Dendritic cell treated with granulocyte-macrophage colony-stimulating factor and Interleukin-4, amounts not matched to agents 40 ng/mL and 50 ng/mL, for 4 days (primary cell): Measurements from ENCODE around the gene CENPN.

Experiments used
- H3K27ac Mint-ChIP-seq: one replicate; pipeline ENCODE4 v1.8.0; 2022; ENCODE audit warnings: mild to moderate bottlenecking, mixed read lengths
- H3K27me3 Mint-ChIP-seq: one replicate; pipeline ENCODE4 v1.8.0; 2022; ENCODE audit warnings: mild to moderate bottlenecking, mixed read lengths
- H3K36me3 Mint-ChIP-seq: one replicate; pipeline ENCODE4 v1.8.0; 2022; ENCODE audit warnings: low read depth, mixed read lengths
- H3K4me1 Mint-ChIP-seq: one replicate; pipeline ENCODE4 v1.8.0; 2022; ENCODE audit warnings: low read depth, mixed read lengths
- H3K4me3 Mint-ChIP-seq: one replicate; pipeline ENCODE4 v1.8.0; 2022; ENCODE audit warnings: mild to moderate bottlenecking, moderate library complexity, mixed read lengths
- H3K9me3 Mint-ChIP-seq: one replicate; pipeline ENCODE4 v1.8.0; 2022; ENCODE audit warnings: mixed read lengths
- intact Hi-C: fragments of 100-400 bp; cut with micrococcal nuclease; formaldehyde crosslinking; loops from one replicate; pipeline ENCODE4 v1.15.0; 2022

The CENPN gene

GRCh38 chr16:81061871-81062608 is 55.0 kb downstream of the CENPN start:
- H3K27ac Mint-ChIP-seq = no peak overlapping the region
- H3K36me3 Mint-ChIP-seq = no peaks in the 10 kb centered on the region
- no peaks in the 10 kb centered on the region for H3K9me3 Mint-ChIP-seq
- H3K4me1 Mint-ChIP-seq = no peaks in the 10 kb centered on the region
- no peak overlapping the region for H3K4me3 Mint-ChIP-seq
- intact Hi-C loops = no loop called here
- H3K27me3 Mint-ChIP-seq = no peaks in the 10 kb centered on the region

- no peak overlapping the region for H3K4me3 Mint-ChIP-seq
- intact Hi-C loops = no loop called here
- no peaks in the 10 kb centered on the region for H3K36me3 Mint-ChIP-seq
- H3K27me3 Mint-ChIP-seq = no peaks in the 10 kb centered on the region
- H3K9me3 Mint-ChIP-seq = no peaks in the 10 kb centered on the region
- peaks cover 2% of the 10 kb centered on the region for H3K4me1 Mint-ChIP-seq
- H3K27ac Mint-ChIP-seq = no peak overlapping the region
These were observed 59.7 kb downstream of the CENPN start for GRCh38 chr16:81066681-81067080.

- Mint-ChIP-seq H3K27me3 (no peaks in the 10 kb centered on the region), H3K27ac (no peak overlapping the region), H3K4me3 (no peak overlapping the region), H3K4me1 (peaks cover 5% of the 10 kb centered on the region), H3K9me3 (no peaks in the 10 kb centered on the region), H3K36me3 (no peaks in the 10 kb centered on the region)
- intact Hi-C loops = no loop called here
These were observed 60.2 kb downstream of the CENPN start for GRCh38 chr16:81067166-81067565.

GRCh38 chr16:81069063-81069462 is 62.0 kb downstream of the CENPN start:
- H3K9me3 Mint-ChIP-seq = no peaks in the 10 kb centered on the region
- peaks cover 5% of the 10 kb centered on the region for H3K4me1 Mint-ChIP-seq
- intact Hi-C loops = no loop called here
- H3K36me3 Mint-ChIP-seq = no peaks in the 10 kb centered on the region
- no peaks in the 10 kb centered on the region for H3K27me3 Mint-ChIP-seq
- no peak overlapping the region for H3K27ac Mint-ChIP-seq
- no peak overlapping the region for H3K4me3 Mint-ChIP-seq

- Mint-ChIP-seq H3K27me3 (no peaks in the 10 kb centered on the region), H3K36me3 (no peaks in the 10 kb centered on the region), H3K9me3 (no peaks in the 10 kb centered on the region), H3K27ac (no peak overlapping the region), H3K4me3 (no peak overlapping the region), H3K4me1 (peaks cover 5% of the 10 kb centered on the region)
- intact Hi-C loops = no loop called here
These were observed 64.0 kb downstream of the CENPN start for GRCh38 chr16:81070979-81071378.

- no peak overlapping the region for H3K4me3 Mint-ChIP-seq
These were observed 64.8 kb downstream of the CENPN start for GRCh38 chr16:81071805-81072204.

GRCh38 chr16:81073560-81074330 is 66.7 kb downstream of the CENPN start:
- Mint-ChIP-seq H3K9me3 (no peaks in the 10 kb centered on the region), H3K27ac (no peak overlapping the region), H3K36me3 (no peaks in the 10 kb centered on the region), H3K4me1 (peaks cover 10% of the 10 kb centered on the region), H3K27me3 (no peaks in the 10 kb centered on the region), H3K4me3 (no peak overlapping the region)
- intact Hi-C loops = no loop called here

More at GRCh38 chr16:81071805-81072204, 64.8 kb downstream of the CENPN start:
- Mint-ChIP-seq H3K27ac (no peak overlapping the region), H3K27me3 (no peaks in the 10 kb centered on the region), H3K36me3 (no peaks in the 10 kb centered on the region), H3K9me3 (no peaks in the 10 kb centered on the region), H3K4me1 (peaks cover 5% of the 10 kb centered on the region)
- intact Hi-C loops = no loop called here

GRCh38 chr16:81076566-81077075 is 69.6 kb downstream of the CENPN start:
- no peaks in the 10 kb centered on the region for H3K27me3 Mint-ChIP-seq
- H3K9me3 Mint-ChIP-seq = no peaks in the 10 kb centered on the region
- peaks cover 8% of the 10 kb centered on the region for H3K4me1 Mint-ChIP-seq
- H3K4me3 Mint-ChIP-seq = no peak overlapping the region
- intact Hi-C loops = loop anchor here (1.0 to 2.0 kb wide), 5 partner anchors 20 to 238 kb away; partner anchors contain the start of genes ATMIN, CENPN, GAN and GCSH
- H3K27ac Mint-ChIP-seq = no peak overlapping the region
- H3K36me3 Mint-ChIP-seq = no peaks in the 10 kb centered on the region

- peaks cover 5% of the 10 kb centered on the region for H3K4me1 Mint-ChIP-seq
- H3K36me3 Mint-ChIP-seq = no peaks in the 10 kb centered on the region
- H3K4me3 Mint-ChIP-seq = no peak within 1 kb of the TSS
- H3K27ac Mint-ChIP-seq = no peak within 1 kb of the TSS
- H3K9me3 Mint-ChIP-seq = no peaks in the 10 kb centered on the region
- intact Hi-C loops = loop anchor here (1.0 to 2.0 kb wide), 4 partner anchors 19 to 237 kb away; partner anchors contain the start of genes CENPN, GAN and GCSH
- no peaks in the 10 kb centered on the region for H3K27me3 Mint-ChIP-seq
These were observed 70.3 kb downstream of the CENPN start, which contains the start of gene C16orf46 for GRCh38 chr16:81077076-81077940. Gene C16orf46 (minus strand): TSS chr16:81077238. CDS start chr16:81063955, 13,283 bp downstream.

GRCh38 chr16:81080233-81080632 is 73.2 kb downstream of the CENPN start:
- H3K4me1 Mint-ChIP-seq = peaks cover 5% of the 10 kb centered on the region
- H3K36me3 Mint-ChIP-seq = no peaks in the 10 kb centered on the region
- no peaks in the 10 kb centered on the region for H3K9me3 Mint-ChIP-seq
- H3K4me3 Mint-ChIP-seq = no peak overlapping the region
- no peaks in the 10 kb centered on the region for H3K27me3 Mint-ChIP-seq
- H3K27ac Mint-ChIP-seq = no peak overlapping the region
- intact Hi-C loops = no loop called here

- H3K36me3 Mint-ChIP-seq = no peaks in the 10 kb centered on the region
- intact Hi-C loops = no loop called here
- H3K27me3 Mint-ChIP-seq = no peaks in the 10 kb centered on the region
- peaks cover 5% of the 10 kb centered on the region for H3K4me1 Mint-ChIP-seq
- no peak overlapping the region for H3K4me3 Mint-ChIP-seq
- no peaks in the 10 kb centered on the region for H3K9me3 Mint-ChIP-seq
- H3K27ac Mint-ChIP-seq = no peak overlapping the region
These were observed 74.0 kb downstream of the CENPN start for GRCh38 chr16:81081014-81081413.
